H9 (cell line): ENCODE data around the gene TENM3. TPM values are rescaled to one million over a fixed set of nuclear protein-coding genes. Genes with fewer than 3 reads are reported as not detected.

Source experiments
- DNase-seq: peaks from one replicate; pipeline ENCODE4 v3.0.0-alpha.2; 2017
- H2AFZ ChIP-seq: one replicate; pipeline ENCODE4 v1.6.1; 2013; ENCODE audit warnings: mild to moderate bottlenecking, low read length, control low read depth, moderate library complexity
- H2AK5ac ChIP-seq: 2 replicates; pipeline ENCODE4 v1.6.1; 2013; ENCODE audit warnings: low read length, control low read depth, mixed read lengths; ENCODE audit not compliant: insufficient read length
- H2BK120ac ChIP-seq: one replicate; pipeline ENCODE4 v1.6.1; 2013; ENCODE audit warnings: low read depth, mild to moderate bottlenecking, low read length, control low read depth, inconsistent platforms; ENCODE audit not compliant: poor library complexity, severe bottlenecking
- H2BK12ac ChIP-seq: 2 replicates; pipeline ENCODE4 v1.6.1; 2013; ENCODE audit warnings: low read length, control low read depth, mixed read lengths, low read depth; ENCODE audit not compliant: insufficient read length
- H2BK15ac ChIP-seq: 2 replicates; pipeline ENCODE4 v1.6.1; 2013; ENCODE audit warnings: low read depth, low read length, control low read depth
- H2BK20ac ChIP-seq: one replicate; pipeline ENCODE4 v1.6.1; 2013; ENCODE audit warnings: low read depth, mild to moderate bottlenecking, low read length, control low read depth, inconsistent platforms; ENCODE audit not compliant: poor library complexity, severe bottlenecking
- H2BK5ac ChIP-seq: 2 replicates; pipeline ENCODE4 v1.6.1; 2013; ENCODE audit warnings: low read length, control low read depth, mixed read lengths; ENCODE audit not compliant: insufficient read length
- H3K14ac ChIP-seq: 2 replicates; pipeline ENCODE4 v1.6.1; 2013; ENCODE audit warnings: low read length, control low read depth; ENCODE audit not compliant: insufficient read depth
- H3K18ac ChIP-seq: 2 replicates; pipeline ENCODE4 v1.6.1; 2013; ENCODE audit warnings: low read depth, mild to moderate bottlenecking, mixed read lengths, low read length, control low read depth; ENCODE audit not compliant: insufficient read length
- H3K23ac ChIP-seq: 2 replicates; pipeline ENCODE4 v1.6.1; 2013; ENCODE audit warnings: low read length, control low read depth, mixed read lengths, low read depth; ENCODE audit not compliant: insufficient read length
- H3K23me2 ChIP-seq: 2 replicates; pipeline ENCODE4 v1.6.1; 2013; ENCODE audit warnings: low read depth, mild to moderate bottlenecking, mixed read lengths, low read length, control low read depth; ENCODE audit not compliant: insufficient read length, poor library complexity, severe bottlenecking
- H3K27ac ChIP-seq: 2 replicates; pipeline ENCODE4 v1.5.1; 2013; ENCODE audit warnings: low read length, control low read depth, mixed read lengths, low read depth; ENCODE audit not compliant: insufficient read length
- H3K27me3 ChIP-seq: 2 replicates; pipeline ENCODE4 v1.6.1; 2013; ENCODE audit warnings: low read length, control low read depth, inconsistent platforms; ENCODE audit not compliant: insufficient read depth
- H3K4ac ChIP-seq: 2 replicates; pipeline ENCODE4 v1.6.1; 2013; ENCODE audit warnings: low read depth, mild to moderate bottlenecking, control low read depth, inconsistent platforms, low read length, moderate library complexity
- H3K4me1 ChIP-seq: 2 replicates; pipeline ENCODE4 v1.6.1; 2013; ENCODE audit warnings: low read length, control low read depth, inconsistent platforms; ENCODE audit not compliant: insufficient read depth
- H3K4me2 ChIP-seq: 2 replicates; pipeline ENCODE4 v1.6.1; 2013; ENCODE audit warnings: low read length, control low read depth, mixed read lengths; ENCODE audit not compliant: insufficient read length, insufficient read depth
- H3K56ac ChIP-seq: 2 replicates; pipeline ENCODE4 v1.6.1; 2013; ENCODE audit warnings: low read depth, mild to moderate bottlenecking, mixed read lengths, low read length, control low read depth; ENCODE audit not compliant: insufficient read length
- H3K79me1 ChIP-seq: 2 replicates; pipeline ENCODE4 v1.6.1; 2013; ENCODE audit warnings: low read depth, mild to moderate bottlenecking, moderate library complexity, low read length, control low read depth, inconsistent platforms; ENCODE audit not compliant: insufficient read depth, poor library complexity, severe bottlenecking
- H3K79me2 ChIP-seq: 2 replicates; pipeline ENCODE4 v1.6.1; 2013; ENCODE audit warnings: low read length, control low read depth, inconsistent platforms; ENCODE audit not compliant: insufficient read depth
- H3K9ac ChIP-seq: 2 replicates; pipeline ENCODE4 v1.6.1; 2013; ENCODE audit warnings: low read length, control low read depth, mixed read lengths; ENCODE audit not compliant: insufficient read length; ENCODE audit errors: extremely low read depth
- H3K9me3 ChIP-seq: one replicate; pipeline ENCODE4 v1.6.1; 2013; ENCODE audit warnings: low read depth, low read length, inconsistent platforms; ENCODE audit not compliant: control insufficient read depth
- H3T11ph ChIP-seq: one replicate; pipeline ENCODE4 v1.6.1; 2013; ENCODE audit warnings: mild to moderate bottlenecking, low read length, control low read depth, inconsistent platforms
- H4K20me1 ChIP-seq: one replicate; pipeline ENCODE4 v1.6.1; 2013; ENCODE audit not compliant: control insufficient read depth, insufficient read length, insufficient read depth
- H4K5ac ChIP-seq: 2 replicates; pipeline ENCODE4 v1.6.1; 2013; ENCODE audit warnings: low read depth, mild to moderate bottlenecking, mixed read lengths, low read length, control low read depth; ENCODE audit not compliant: insufficient read length
- H4K8ac ChIP-seq: replicated peaks from 2 replicates; pipeline ENCODE4 v1.6.1; 2013; ENCODE audit warnings: low read length, control low read depth, mixed read lengths, low read depth; ENCODE audit not compliant: insufficient read length
- H4K91ac ChIP-seq: 2 replicates; pipeline ENCODE4 v1.6.1; 2013; ENCODE audit warnings: low read depth, mild to moderate bottlenecking, moderate library complexity, mixed read lengths, low read length, control low read depth; ENCODE audit not compliant: insufficient read length
- H3K27ac Mint-ChIP-seq, 3 experiments: 2 replicates in 2 of 3; 3 replicates in 1 of 3; pipeline ENCODE4 v1.8.0; 2020 to 2021; ENCODE audit warnings: mixed read lengths in 3 of 3, mild to moderate bottlenecking in 1 of 3, moderate library complexity in 1 of 3
- H3K27me3 Mint-ChIP-seq: 2 replicates; pipeline ENCODE4 v1.8.0; 2021; ENCODE audit warnings: low read depth, mild to moderate bottlenecking, moderate library complexity, mixed read lengths
- H3K36me3 Mint-ChIP-seq, 3 experiments: 2 replicates in 2 of 3; 3 replicates in 1 of 3; pipeline ENCODE4 v1.8.0; 2020 to 2021; ENCODE audit warnings: low read depth in 3 of 3, mixed read lengths in 3 of 3; ENCODE audit not compliant: insufficient read depth in 1 of 3
- H3K4me1 Mint-ChIP-seq, 2 experiments: 2 replicates each; pipeline ENCODE4 v1.8.0; 2020; ENCODE audit warnings: mixed read lengths in 2 of 2
- H3K4me3 Mint-ChIP-seq, 2 experiments: 2 replicates in 1 of 2; 3 replicates in 1 of 2; pipeline ENCODE4 v1.8.0; 2020 to 2021; ENCODE audit warnings: mild to moderate bottlenecking in 2 of 2, mixed read lengths in 2 of 2, moderate library complexity in 1 of 2
- H3K9me3 Mint-ChIP-seq, 2 experiments: 2 replicates in 1 of 2; 3 replicates in 1 of 2; pipeline ENCODE4 v1.8.0; 2020; ENCODE audit warnings: mild to moderate bottlenecking in 2 of 2, mixed read lengths in 2 of 2, moderate library complexity in 1 of 2
- CTCF ChIP-seq: fragments of 200-600 bp; sonication (generic); conservative IDR thresholded peaks from 3 replicates; pipeline ENCODE4 v1.8.0; 2021; ENCODE audit warnings: antibody characterized with exemption, mild to moderate bottlenecking
- WGBS: extraction: QIAGEN DNeasy Blood & Tissue Kit; methylation state at CpG from one replicate; pipeline ENCODE4 v1.1.7; 2013; ENCODE audit warnings: missing lambda C conversion rate, low lambda C conversion rate, mixed read lengths; ENCODE audit not compliant: insufficient read length; ENCODE audit errors: extremely low coverage; 5-methylcytosine and 5-hydroxymethylcytosine counted together
- total RNA-seq: library from RNA; stranded (reverse); gene quantifications from 2 replicates; pipeline ENCODE4 v1.2.1, GENCODE V29; 2021

TENM3 gene
- total RNA-seq, 1 experiment from 2014 or later: 49.6 TPM

GRCh38 chr4:182418054-182418734 lies 175.0 kb downstream of the TENM3 start:
- no peaks in the 10 kb centered on the region for H3K79me2 ChIP-seq
- no peaks in the 10 kb centered on the region for H3K27me3 ChIP-seq
- H3T11ph ChIP-seq: no peak overlapping the region
- peaks cover 9% of the 10 kb centered on the region for H3K27me3 Mint-ChIP-seq
- H3K23me2 ChIP-seq: no peaks in the 10 kb centered on the region
- no peak overlapping the region for H3K4me3 Mint-ChIP-seq
- H3K4me1 Mint-ChIP-seq: peaks cover 15 to 16% of the 10 kb centered on the region in 2 experiments
- H2AFZ ChIP-seq: no peak overlapping the region
- H3K14ac ChIP-seq: no peak overlapping the region
- H2BK20ac ChIP-seq: no peak overlapping the region
- H2BK15ac ChIP-seq: peak overlapping the region; percentile 84; the same call in 1 of the 2 replicates
- WGBS: no CpG with 5 or more reads among the region's 9 CpGs
- no peak overlapping the region for H3K18ac ChIP-seq
- no peaks in the 10 kb centered on the region for H3K79me1 ChIP-seq
- peaks cover 16 to 29% (median 18%) of the 10 kb centered on the region in 3 experiments for H3K36me3 Mint-ChIP-seq
- no peak overlapping the region for H2BK12ac ChIP-seq
- peaks cover 12 to 15% of the 10 kb centered on the region in 2 experiments; a peak in 4 of 5 replicates for H3K9me3 Mint-ChIP-seq
- no peak overlapping the region for H4K5ac ChIP-seq
- no peak overlapping the region for H3K56ac ChIP-seq
- H3K27ac Mint-ChIP-seq: peak overlapping the region in 1 of 3 experiments; percentile 2; a peak in 1 of 7 replicates
- no peak for TF ChIP-seq CTCF
- H3K9me3 ChIP-seq: peaks cover 10% of the 10 kb centered on the region
- no peak overlapping the region for H4K91ac ChIP-seq
- H3K9ac ChIP-seq: no peak overlapping the region
- H3K23ac ChIP-seq: no peak overlapping the region
- H2BK5ac ChIP-seq: no peak overlapping the region
- DNase-seq: no peak
- H3K4me1 ChIP-seq: peaks cover 2% of the 10 kb centered on the region; the same call in 1 of the 2 replicates
- H3K4me2 ChIP-seq: no peak overlapping the region
- no peaks in the 10 kb centered on the region for H4K20me1 ChIP-seq
- no peak overlapping the region for H2BK120ac ChIP-seq
- H4K8ac ChIP-seq: no peak overlapping the region
- H3K27ac ChIP-seq: no peak overlapping the region
- H2AK5ac ChIP-seq: no peak overlapping the region
- no peak overlapping the region; the same call in 1 of the 2 replicates for H3K4ac ChIP-seq
